ENCODE data around the gene KLF13.
A peak's percentile ranks its signal among the peaks of the same experiment; 100 is the strongest.

The KLF13 gene

DNA sequence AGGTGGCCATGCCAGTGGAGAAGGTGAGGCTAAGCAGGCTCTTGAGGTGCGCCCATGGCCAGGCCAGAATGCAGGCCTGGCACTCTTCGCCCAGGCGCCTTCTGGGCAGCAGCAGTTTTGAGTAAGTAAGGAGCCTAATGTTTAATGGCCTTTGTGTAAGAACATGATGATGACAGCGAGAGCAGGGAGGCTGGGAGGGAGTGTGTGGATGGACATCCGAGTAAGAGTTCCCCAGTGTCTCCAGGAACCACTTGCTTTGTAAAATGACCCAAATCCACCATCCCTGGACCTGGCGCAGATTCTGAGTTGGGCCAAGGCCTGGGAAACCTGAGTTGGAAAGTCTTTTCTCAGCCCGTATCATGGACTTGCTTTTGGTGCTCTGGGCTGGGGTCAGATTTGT, 24.1 kb downstream of the KLF13 start:
- Histone ChIP-seq H3K27ac (replicated peaks) (no peak overlapping the region), H3K27me3 (ENCODE audit: insufficient read depth, poor library complexity, severe bottlenecking) (no peaks in the 10 kb centered on the region), H3K4me3 (replicated peaks; ENCODE audit: insufficient read depth, low read length) (no peak overlapping the region)
- TF ChIP-seq GABPA (IDR thresholded peaks at IDR 0.05; ENCODE audit: low read depth), result no peak
- TF ChIP-seq SPI1 (IDR thresholded peaks at IDR 0.05; ENCODE audit: borderline replicate concordance, low read depth), result no peak
- TF ChIP-seq, protein P1, sequence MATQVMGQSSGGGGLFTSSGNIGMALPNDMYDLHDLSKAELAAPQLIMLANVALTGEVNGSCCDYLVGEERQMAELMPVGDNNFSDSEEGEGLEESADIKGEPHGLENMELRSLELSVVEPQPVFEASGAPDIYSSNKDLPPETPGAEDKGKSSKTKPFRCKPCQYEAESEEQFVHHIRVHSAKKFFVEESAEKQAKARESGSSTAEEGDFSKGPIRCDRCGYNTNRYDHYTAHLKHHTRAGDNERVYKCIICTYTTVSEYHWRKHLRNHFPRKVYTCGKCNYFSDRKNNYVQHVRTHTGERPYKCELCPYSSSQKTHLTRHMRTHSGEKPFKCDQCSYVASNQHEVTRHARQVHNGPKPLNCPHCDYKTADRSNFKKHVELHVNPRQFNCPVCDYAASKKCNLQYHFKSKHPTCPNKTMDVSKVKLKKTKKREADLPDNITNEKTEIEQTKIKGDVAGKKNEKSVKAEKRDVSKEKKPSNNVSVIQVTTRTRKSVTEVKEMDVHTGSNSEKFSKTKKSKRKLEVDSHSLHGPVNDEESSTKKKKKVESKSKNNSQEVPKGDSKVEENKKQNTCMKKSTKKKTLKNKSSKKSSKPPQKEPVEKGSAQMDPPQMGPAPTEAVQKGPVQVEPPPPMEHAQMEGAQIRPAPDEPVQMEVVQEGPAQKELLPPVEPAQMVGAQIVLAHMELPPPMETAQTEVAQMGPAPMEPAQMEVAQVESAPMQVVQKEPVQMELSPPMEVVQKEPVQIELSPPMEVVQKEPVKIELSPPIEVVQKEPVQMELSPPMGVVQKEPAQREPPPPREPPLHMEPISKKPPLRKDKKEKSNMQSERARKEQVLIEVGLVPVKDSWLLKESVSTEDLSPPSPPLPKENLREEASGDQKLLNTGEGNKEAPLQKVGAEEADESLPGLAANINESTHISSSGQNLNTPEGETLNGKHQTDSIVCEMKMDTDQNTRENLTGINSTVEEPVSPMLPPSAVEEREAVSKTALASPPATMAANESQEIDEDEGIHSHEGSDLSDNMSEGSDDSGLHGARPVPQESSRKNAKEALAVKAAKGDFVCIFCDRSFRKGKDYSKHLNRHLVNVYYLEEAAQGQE (IDR thresholded peaks at IDR 0.05; ENCODE audit: insufficient replicate concordance, low read depth), result no peak
- TF ChIP-seq, protein P2, sequence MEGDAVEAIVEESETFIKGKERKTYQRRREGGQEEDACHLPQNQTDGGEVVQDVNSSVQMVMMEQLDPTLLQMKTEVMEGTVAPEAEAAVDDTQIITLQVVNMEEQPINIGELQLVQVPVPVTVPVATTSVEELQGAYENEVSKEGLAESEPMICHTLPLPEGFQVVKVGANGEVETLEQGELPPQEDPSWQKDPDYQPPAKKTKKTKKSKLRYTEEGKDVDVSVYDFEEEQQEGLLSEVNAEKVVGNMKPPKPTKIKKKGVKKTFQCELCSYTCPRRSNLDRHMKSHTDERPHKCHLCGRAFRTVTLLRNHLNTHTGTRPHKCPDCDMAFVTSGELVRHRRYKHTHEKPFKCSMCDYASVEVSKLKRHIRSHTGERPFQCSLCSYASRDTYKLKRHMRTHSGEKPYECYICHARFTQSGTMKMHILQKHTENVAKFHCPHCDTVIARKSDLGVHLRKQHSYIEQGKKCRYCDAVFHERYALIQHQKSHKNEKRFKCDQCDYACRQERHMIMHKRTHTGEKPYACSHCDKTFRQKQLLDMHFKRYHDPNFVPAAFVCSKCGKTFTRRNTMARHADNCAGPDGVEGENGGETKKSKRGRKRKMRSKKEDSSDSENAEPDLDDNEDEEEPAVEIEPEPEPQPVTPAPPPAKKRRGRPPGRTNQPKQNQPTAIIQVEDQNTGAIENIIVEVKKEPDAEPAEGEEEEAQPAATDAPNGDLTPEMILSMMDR (IDR thresholded peaks at IDR 0.05; ENCODE audit: insufficient read depth, low read length), result no peak
- no peak for TF ChIP-seq POLR2AphosphoS5 (IDR thresholded peaks at IDR 0.05; ENCODE audit: low read depth)
- no peak for DNase-seq (ENCODE audit: low read depth in 1 of 2, low spot score in 1 of 2)

DNA sequence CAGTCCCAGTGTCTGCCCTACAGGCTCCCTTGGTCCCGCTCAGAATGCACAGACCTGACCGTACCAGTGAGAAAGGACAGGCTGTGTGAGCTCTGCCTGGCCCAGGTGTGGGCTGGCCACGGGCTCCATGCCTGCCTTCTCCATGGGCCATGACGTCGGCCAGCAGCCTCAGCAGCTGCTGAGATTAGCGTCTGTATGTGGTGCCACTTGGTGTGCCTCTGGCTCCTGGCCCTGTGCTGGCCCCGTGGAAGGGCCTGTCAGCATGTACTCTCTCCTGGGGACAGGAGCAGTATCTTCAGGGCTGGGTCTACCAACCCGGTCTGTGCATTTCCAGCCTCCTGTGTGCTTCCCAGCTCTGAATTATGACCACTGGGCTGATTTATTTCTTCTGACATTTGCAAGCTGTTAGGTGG, 25.7 kb downstream of the KLF13 start:
- no peaks in the 10 kb centered on the region for H3K27me3 ChIP-seq (ENCODE audit: insufficient read depth, poor library complexity, severe bottlenecking)
- TF ChIP-seq GABPA (IDR thresholded peaks at IDR 0.05; ENCODE audit: low read depth) (no peak), SPI1 (IDR thresholded peaks at IDR 0.05; ENCODE audit: borderline replicate concordance, low read depth) (no peak), POLR2AphosphoS5 (IDR thresholded peaks at IDR 0.05; ENCODE audit: low read depth) (no peak)
- TF ChIP-seq, protein P1 (IDR thresholded peaks at IDR 0.05; ENCODE audit: insufficient replicate concordance, low read depth), result no peak
- TF ChIP-seq, protein P2 (IDR thresholded peaks at IDR 0.05; ENCODE audit: insufficient read depth, low read length), result no peak
- DNase-seq (ENCODE audit: low read depth in 1 of 2, low spot score in 1 of 2), result no peak
- H3K27ac ChIP-seq (replicated peaks), result peak overlapping the region; percentile 61
- no peak overlapping the region for H3K4me3 ChIP-seq (replicated peaks; ENCODE audit: insufficient read depth, low read length)

DNA sequence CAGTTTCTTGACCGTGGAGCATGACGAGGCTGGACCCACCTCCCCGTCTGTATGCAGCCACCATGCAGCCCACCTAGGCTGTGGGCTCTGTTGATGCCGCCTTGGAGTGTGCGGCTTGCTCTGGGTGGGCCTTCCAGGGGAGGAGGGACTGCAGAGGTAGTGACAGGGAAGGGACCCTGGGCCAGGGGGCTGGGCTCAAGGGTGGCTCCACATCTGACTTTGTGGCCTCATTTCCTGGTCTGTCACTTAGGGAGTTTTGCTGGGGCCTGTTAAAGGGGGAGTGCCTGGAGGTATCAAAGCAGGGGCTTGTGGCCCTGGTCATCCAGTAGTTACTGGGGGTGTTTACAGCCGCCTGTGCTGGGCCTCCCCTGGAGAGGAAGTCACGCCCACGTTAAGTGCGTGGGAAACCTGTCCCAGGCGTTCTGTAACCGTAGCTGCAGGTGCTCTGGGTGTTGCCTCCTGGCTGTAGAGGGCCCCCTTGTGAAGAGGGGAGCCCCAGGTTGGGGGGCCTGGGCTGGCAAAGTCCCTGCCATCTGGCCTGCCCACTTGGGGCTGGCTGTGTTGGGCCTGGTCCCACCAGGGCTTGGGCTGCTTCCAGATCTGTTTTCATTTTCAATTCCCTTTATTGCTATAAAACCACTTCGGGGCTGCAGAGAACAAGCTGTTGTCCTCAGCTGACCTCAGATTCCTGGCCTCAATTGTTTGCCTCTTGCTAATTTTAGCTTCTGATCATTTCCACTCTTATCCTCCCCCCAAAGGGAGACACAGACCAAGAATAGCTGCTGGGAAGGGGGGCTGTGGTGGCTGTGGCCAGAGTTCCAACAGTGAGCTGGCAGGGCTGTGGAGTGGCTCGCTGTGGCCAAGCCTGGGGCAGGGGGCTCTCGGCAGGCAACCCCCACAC, 26.5 kb downstream of the KLF13 start:
- H3K4me3 ChIP-seq (replicated peaks; ENCODE audit: insufficient read depth, low read length), result peak overlapping the region; percentile 10
- H3K27me3 ChIP-seq (ENCODE audit: insufficient read depth, poor library complexity, severe bottlenecking), result no peaks in the 10 kb centered on the region
- peak in 1 of 2 experiments; percentile 34 for DNase-seq (ENCODE audit: low read depth in 1 of 2, low spot score in 1 of 2)
- peak overlapping the region; percentile 61 for H3K27ac ChIP-seq (replicated peaks)
- peak; percentile 65 for TF ChIP-seq SPI1 (IDR thresholded peaks at IDR 0.05; ENCODE audit: borderline replicate concordance, low read depth)
- TF ChIP-seq, protein P2 (IDR thresholded peaks at IDR 0.05; ENCODE audit: insufficient read depth, low read length), result no peak

Measured in HL-60 (cell line).